Ecto neural progenitor cell (in vitro differentiated cells): Measurements from ENCODE around the gene PTGER1.

Experiments
- DNase-seq: peaks from one replicate; pipeline ENCODE4 v3.0.0-alpha.2; 2018; ENCODE audit warnings: low spot score

PTGER1 gene

GRCh38 chr19:14441041-14441938 lies 33.9 kb downstream of the PTGER1 start:
- no peak for DNase-seq

GRCh38 chr19:14440049-14440448 lies 35.1 kb downstream of the PTGER1 start:
- DNase-seq, result no peak

GRCh38 chr19:14439014-14439413 lies 36.1 kb downstream of the PTGER1 start:
- DNase-seq, result no peak

- no peak for DNase-seq
These were observed 37.5 kb downstream of the PTGER1 start for GRCh38 chr19:14437578-14438140.

GRCh38 chr19:14435320-14436050 lies 39.7 kb downstream of the PTGER1 start:
- DNase-seq, result no peak

GRCh38 chr19:14434543-14435319 lies 40.4 kb downstream of the PTGER1 start:
- no peak for DNase-seq

- peak; percentile 60 for DNase-seq
These were observed 41.3 kb downstream of the PTGER1 start for GRCh38 chr19:14433554-14434501.

- peak; percentile 80 for DNase-seq
These were observed 42.2 kb downstream of the PTGER1 start, which contains the start of gene PKN1 for GRCh38 chr19:14432791-14433553. PKN1 (plus strand) TSS chr19:14433306; CDS start chr19:14433522, 216 bp downstream.

GRCh38 chr19:14430712-14431111 lies 44.4 kb downstream of the PTGER1 start:
- no peak for DNase-seq

GRCh38 chr19:14428882-14429416 lies 46.2 kb downstream of the PTGER1 start:
- no peak for DNase-seq

- DNase-seq, result no peak
These were observed 47.7 kb downstream of the PTGER1 start for GRCh38 chr19:14427461-14427860.

GRCh38 chr19:14425696-14426138 lies 49.4 kb downstream of the PTGER1 start:
- no peak for DNase-seq
